HEK293 (cell line): ENCODE measurements around the gene VWA5B1.
A peak's percentile ranks its signal among the peaks of the same experiment; 100 is the strongest.

Source experiments
- CTCF ChIA-PET: fragments of 350-600 bp; formaldehyde crosslinking; extraction: SDS; loops from one replicate; lab custom pipeline; 2021; ENCODE audit warnings: antibody characterized with exemption; lab: Yijun Ruan, JAX
- POLR2A ChIA-PET: fragments of 300-600 bp; formaldehyde crosslinking; extraction: SDS; loops from one replicate; lab custom pipeline; 2020; ENCODE audit warnings: antibody characterized with exemption, inconsistent platforms; lab: Yijun Ruan, JAX
- H3K27ac ChIP-seq: fragments of 200-500 bp; sonication (Bioruptor generic); 2 replicates; pipeline ENCODE4 v1.5.1; 2014; ENCODE audit warnings: low read depth, low read length, control low read depth, inconsistent platforms; ENCODE audit errors: extremely low read depth
- H3K36me3 ChIP-seq, 2 experiments: fragments of 200-500 bp in 1 of 2; sonication (Bioruptor generic) in 1 of 2; 1 replicate in 1 of 2; 2 replicates in 1 of 2; pipeline ENCODE4 v1.5.1; 2014 to 2017; ENCODE audit warnings: inconsistent platforms in 2 of 2, low read length in 2 of 2; ENCODE audit not compliant: control insufficient read depth in 2 of 2, insufficient read depth in 1 of 2
- H3K4me1 ChIP-seq: fragments of 200-500 bp; sonication (Bioruptor generic); 2 replicates; pipeline ENCODE4 v1.5.1; 2014; ENCODE audit warnings: mild to moderate bottlenecking, low read length, inconsistent platforms; ENCODE audit not compliant: control insufficient read depth, insufficient read depth
- H3K4me3 ChIP-seq: 2 replicates; pipeline ENCODE4 v1.5.1; 2011; ENCODE audit warnings: low read depth, mild to moderate bottlenecking, control low read depth, low read length, moderate library complexity
- H3K9me3 ChIP-seq: fragments of 200-500 bp; sonication (Bioruptor generic); 2 replicates; pipeline ENCODE4 v1.5.1; 2014; ENCODE audit warnings: low read depth, low read length, inconsistent platforms; ENCODE audit not compliant: control insufficient read depth, insufficient read depth
- EGR2 ChIP-seq: fragments of 450-650 bp; formaldehyde crosslinking; IDR thresholded peaks from 2 replicates; pipeline ENCODE4 v1.5.1; 2016; ENCODE audit warnings: low read depth, missing biosample characterization, missing genetic modification characterization
- TRIM28 ChIP-seq: IDR thresholded peaks from 2 replicates; pipeline ENCODE4 v1.6.1; 2011; ENCODE audit warnings: low read length, control low read depth, borderline replicate concordance
- TSHZ1 ChIP-seq: fragments of 450-650 bp; formaldehyde crosslinking; IDR thresholded peaks from 2 replicates; pipeline ENCODE4 v1.5.1; 2016; ENCODE audit warnings: missing biosample characterization, missing genetic modification characterization, borderline replicate concordance
- ZBTB44 ChIP-seq: fragments of 450-650 bp; IDR thresholded peaks from 2 replicates; pipeline ENCODE4 v1.5.1; 2018; ENCODE audit warnings: missing biosample characterization, mild to moderate bottlenecking, missing genetic modification characterization
- ZBTB48 ChIP-seq: fragments of 450-650 bp; formaldehyde crosslinking; IDR thresholded peaks from 2 replicates; pipeline ENCODE4 v1.5.1; 2016; ENCODE audit warnings: missing biosample characterization, missing genetic modification characterization
- ZFHX2 ChIP-seq: fragments of 450-650 bp; formaldehyde crosslinking; conservative IDR thresholded peaks from 2 replicates; pipeline ENCODE4 v1.5.1; 2016; ENCODE audit warnings: missing biosample characterization, missing genetic modification characterization
- ZIC2 ChIP-seq: fragments of 450-650 bp; formaldehyde crosslinking; IDR thresholded peaks from 2 replicates; pipeline ENCODE4 v1.5.1; 2016; ENCODE audit warnings: missing biosample characterization, missing genetic modification characterization
- ZNF114 ChIP-seq: fragments of 450-650 bp; formaldehyde crosslinking; IDR thresholded peaks from 2 replicates; pipeline ENCODE4 v1.5.0; 2017; ENCODE audit warnings: missing biosample characterization, missing genetic modification characterization
- ZNF140 ChIP-seq: fragments of 450-650 bp; formaldehyde crosslinking; IDR thresholded peaks from 2 replicates; pipeline ENCODE4 v1.5.1; 2016; ENCODE audit warnings: missing biosample characterization, missing genetic modification characterization
- ZNF549 ChIP-seq: fragments of 450-650 bp; IDR thresholded peaks from 2 replicates; pipeline ENCODE4 v1.5.1; 2018; ENCODE audit warnings: missing biosample characterization, missing genetic modification characterization, mild to moderate bottlenecking, inconsistent platforms, moderate library complexity
- ZNF623 ChIP-seq: fragments of 450-650 bp; formaldehyde crosslinking; IDR thresholded peaks from 2 replicates; pipeline ENCODE4 v1.5.1; 2016; ENCODE audit warnings: missing biosample characterization, missing genetic modification characterization
- ZNF664 ChIP-seq: fragments of 450-650 bp; formaldehyde crosslinking; IDR thresholded peaks from 2 replicates; pipeline ENCODE4 v1.5.1; 2016; ENCODE audit warnings: missing biosample characterization, missing genetic modification characterization
- ZNF747 ChIP-seq: fragments of 450-650 bp; formaldehyde crosslinking; IDR thresholded peaks from 2 replicates; pipeline ENCODE4 v1.5.1; 2016; ENCODE audit warnings: missing biosample characterization, missing genetic modification characterization

The VWA5B1 gene

GRCh38 chr1:20319456-20320220 lies 29.0 kb downstream of the VWA5B1 start:
- H3K27ac ChIP-seq = no peak overlapping the region

GRCh38 chr1:20320704-20321103 lies 30.0 kb downstream of the VWA5B1 start:
- TF ChIP-seq ZFHX2 (peak; percentile 72), EGR2 (tag by site-specific recombination) (peak; percentile 87), ZNF140 (tag by site-specific recombination) (no peak)
- TF ChIP-seq, all 188 proteins: peak for 2
- POLR2A ChIA-PET = interaction anchor here (0.6 kb wide), 1 partner anchor 23 kb away, joined by 7 read pairs; no protein-coding TSS in a partner anchor

More at GRCh38 chr1:20319456-20320220, 29.0 kb downstream of the VWA5B1 start:
- TF ChIP-seq ZBTB48 (tag by site-specific recombination) (no peak), ZNF747 (tag by site-specific recombination) (no peak), TSHZ1 (no peak), TRIM28 (no peak), ZNF114 (tag by site-specific recombination) (no peak), ZNF664 (no peak)
- TF ChIP-seq, all 188 proteins: peak for 0
- no peaks in the 10 kb centered on the region for H3K36me3 ChIP-seq
- POLR2A ChIA-PET = no interaction called here
- no peak overlapping the region for H3K4me3 ChIP-seq
- no peaks in the 10 kb centered on the region for H3K4me1 ChIP-seq
- CTCF ChIA-PET = no interaction called here
- no peaks in the 10 kb centered on the region for H3K9me3 ChIP-seq

GRCh38 chr1:20321573-20321972 lies 30.9 kb downstream of the VWA5B1 start:
- no peaks in the 10 kb centered on the region for H3K9me3 ChIP-seq
- H3K4me3 ChIP-seq = no peak overlapping the region
- H3K27ac ChIP-seq = no peak overlapping the region
- no peaks in the 10 kb centered on the region for H3K36me3 ChIP-seq
- ChIA-PET CTCF (no interaction called here), POLR2A (interaction anchor here (0.6 kb wide), 1 partner anchor 23 kb away, joined by 7 read pairs; no protein-coding TSS in a partner anchor)
- H3K4me1 ChIP-seq = no peaks in the 10 kb centered on the region
- TF ChIP-seq ZNF623 (tag by site-specific recombination) = no peak
- no peak for TF ChIP-seq ZIC2 (tag by site-specific recombination)
- TF ChIP-seq ZNF549 (tag by site-specific recombination) = no peak
- no peak for TF ChIP-seq ZNF664
- no peak for TF ChIP-seq ZBTB44 (tag by site-specific recombination)
- TF ChIP-seq TRIM28 = no peak

More at GRCh38 chr1:20320704-20321103, 30.0 kb downstream of the VWA5B1 start:
- no peaks in the 10 kb centered on the region for H3K9me3 ChIP-seq
- H3K36me3 ChIP-seq = no peaks in the 10 kb centered on the region
- no peaks in the 10 kb centered on the region for H3K4me1 ChIP-seq
- H3K4me3 ChIP-seq = no peak overlapping the region
- CTCF ChIA-PET = interaction anchor here (0.6 kb wide), 1 partner anchor 120 kb away, joined by 4 read pairs; no protein-coding TSS in a partner anchor
- no peak overlapping the region for H3K27ac ChIP-seq
